Measurements from ENCODE around the gene ATOSB. TPM values are rescaled to one million over a fixed set of nuclear protein-coding genes. Genes with fewer than 3 reads are reported as not detected.

Gene ATOSB
- total and polyA plus RNA-seq, 9 of the 15 experiments (the other 6 are each of a cell fraction or from before 2014, with no cell fraction given): 0.45 to 8.0 (median 4.2) TPM

- TF ChIP-seq ARID1B (IDR thresholded peaks at IDR 0.05) (peak; percentile 43), KDM1A (IDR thresholded peaks at IDR 0.05) (no peak), ZFX (CRISPR knock-in tag; IDR thresholded peaks at IDR 0.05) (peak; percentile 93), ZNF507 (tag; conservative IDR thresholded peaks at IDR 0.05) (no peak), CCAR2 (IDR thresholded peaks at IDR 0.05; ENCODE audit: low read depth, low read length) (no peak), MAFG (tag; conservative IDR thresholded peaks at IDR 0.05) (no peak), PHF20 (IDR thresholded peaks at IDR 0.05; ENCODE audit: partially characterized antibody) (peak; percentile 93), HNRNPH1 (optimal IDR thresholded peaks at IDR 0.05; ENCODE audit: low read depth, low read length) (no peak), ZNF586 (CRISPR knock-in tag; conservative IDR thresholded peaks at IDR 0.05) (no peak), ZNF23 (CRISPR knock-in tag; IDR thresholded peaks at IDR 0.05) (no peak), C11orf30 (IDR thresholded peaks at IDR 0.05; ENCODE audit: low read depth) (peak; percentile 82)
- TF ChIP-seq, protein P1, sequence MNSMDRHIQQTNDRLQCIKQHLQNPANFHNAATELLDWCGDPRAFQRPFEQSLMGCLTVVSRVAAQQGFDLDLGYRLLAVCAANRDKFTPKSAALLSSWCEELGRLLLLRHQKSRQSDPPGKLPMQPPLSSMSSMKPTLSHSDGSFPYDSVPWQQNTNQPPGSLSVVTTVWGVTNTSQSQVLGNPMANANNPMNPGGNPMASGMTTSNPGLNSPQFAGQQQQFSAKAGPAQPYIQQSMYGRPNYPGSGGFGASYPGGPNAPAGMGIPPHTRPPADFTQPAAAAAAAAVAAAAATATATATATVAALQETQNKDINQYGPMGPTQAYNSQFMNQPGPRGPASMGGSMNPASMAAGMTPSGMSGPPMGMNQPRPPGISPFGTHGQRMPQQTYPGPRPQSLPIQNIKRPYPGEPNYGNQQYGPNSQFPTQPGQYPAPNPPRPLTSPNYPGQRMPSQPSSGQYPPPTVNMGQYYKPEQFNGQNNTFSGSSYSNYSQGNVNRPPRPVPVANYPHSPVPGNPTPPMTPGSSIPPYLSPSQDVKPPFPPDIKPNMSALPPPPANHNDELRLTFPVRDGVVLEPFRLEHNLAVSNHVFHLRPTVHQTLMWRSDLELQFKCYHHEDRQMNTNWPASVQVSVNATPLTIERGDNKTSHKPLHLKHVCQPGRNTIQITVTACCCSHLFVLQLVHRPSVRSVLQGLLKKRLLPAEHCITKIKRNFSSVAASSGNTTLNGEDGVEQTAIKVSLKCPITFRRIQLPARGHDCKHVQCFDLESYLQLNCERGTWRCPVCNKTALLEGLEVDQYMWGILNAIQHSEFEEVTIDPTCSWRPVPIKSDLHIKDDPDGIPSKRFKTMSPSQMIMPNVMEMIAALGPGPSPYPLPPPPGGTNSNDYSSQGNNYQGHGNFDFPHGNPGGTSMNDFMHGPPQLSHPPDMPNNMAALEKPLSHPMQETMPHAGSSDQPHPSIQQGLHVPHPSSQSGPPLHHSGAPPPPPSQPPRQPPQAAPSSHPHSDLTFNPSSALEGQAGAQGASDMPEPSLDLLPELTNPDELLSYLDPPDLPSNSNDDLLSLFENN (IDR thresholded peaks at IDR 0.05; ENCODE audit: low read depth in 2 of 2, low read length in 2 of 2): no peak
- TF ChIP-seq, protein P2, sequence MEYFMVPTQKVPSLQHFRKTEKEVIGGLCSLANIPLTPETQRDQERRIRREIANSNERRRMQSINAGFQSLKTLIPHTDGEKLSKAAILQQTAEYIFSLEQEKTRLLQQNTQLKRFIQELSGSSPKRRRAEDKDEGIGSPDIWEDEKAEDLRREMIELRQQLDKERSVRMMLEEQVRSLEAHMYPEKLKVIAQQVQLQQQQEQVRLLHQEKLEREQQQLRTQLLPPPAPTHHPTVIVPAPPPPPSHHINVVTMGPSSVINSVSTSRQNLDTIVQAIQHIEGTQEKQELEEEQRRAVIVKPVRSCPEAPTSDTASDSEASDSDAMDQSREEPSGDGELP (CRISPR knock-in tag; IDR thresholded peaks at IDR 0.05; ENCODE audit: borderline replicate concordance): peak; percentile 73; the same call in 1 of the 2 replicates
- TF ChIP-seq, protein P3, sequence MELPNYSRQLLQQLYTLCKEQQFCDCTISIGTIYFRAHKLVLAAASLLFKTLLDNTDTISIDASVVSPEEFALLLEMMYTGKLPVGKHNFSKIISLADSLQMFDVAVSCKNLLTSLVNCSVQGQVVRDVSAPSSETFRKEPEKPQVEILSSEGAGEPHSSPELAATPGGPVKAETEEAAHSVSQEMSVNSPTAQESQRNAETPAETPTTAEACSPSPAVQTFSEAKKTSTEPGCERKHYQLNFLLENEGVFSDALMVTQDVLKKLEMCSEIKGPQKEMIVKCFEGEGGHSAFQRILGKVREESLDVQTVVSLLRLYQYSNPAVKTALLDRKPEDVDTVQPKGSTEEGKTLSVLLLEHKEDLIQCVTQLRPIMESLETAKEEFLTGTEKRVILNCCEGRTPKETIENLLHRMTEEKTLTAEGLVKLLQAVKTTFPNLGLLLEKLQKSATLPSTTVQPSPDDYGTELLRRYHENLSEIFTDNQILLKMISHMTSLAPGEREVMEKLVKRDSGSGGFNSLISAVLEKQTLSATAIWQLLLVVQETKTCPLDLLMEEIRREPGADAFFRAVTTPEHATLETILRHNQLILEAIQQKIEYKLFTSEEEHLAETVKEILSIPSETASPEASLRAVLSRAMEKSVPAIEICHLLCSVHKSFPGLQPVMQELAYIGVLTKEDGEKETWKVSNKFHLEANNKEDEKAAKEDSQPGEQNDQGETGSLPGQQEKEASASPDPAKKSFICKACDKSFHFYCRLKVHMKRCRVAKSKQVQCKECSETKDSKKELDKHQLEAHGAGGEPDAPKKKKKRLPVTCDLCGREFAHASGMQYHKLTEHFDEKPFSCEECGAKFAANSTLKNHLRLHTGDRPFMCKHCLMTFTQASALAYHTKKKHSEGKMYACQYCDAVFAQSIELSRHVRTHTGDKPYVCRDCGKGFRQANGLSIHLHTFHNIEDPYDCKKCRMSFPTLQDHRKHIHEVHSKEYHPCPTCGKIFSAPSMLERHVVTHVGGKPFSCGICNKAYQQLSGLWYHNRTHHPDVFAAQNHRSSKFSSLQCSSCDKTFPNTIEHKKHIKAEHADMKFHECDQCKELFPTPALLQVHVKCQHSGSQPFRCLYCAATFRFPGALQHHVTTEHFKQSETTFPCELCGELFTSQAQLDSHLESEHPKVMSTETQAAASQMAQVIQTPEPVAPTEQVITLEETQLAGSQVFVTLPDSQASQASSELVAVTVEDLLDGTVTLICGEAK (IDR thresholded peaks at IDR 0.05): peak; percentile 83
- TF ChIP-seq, protein P3 (CRISPR knock-in tag; IDR thresholded peaks at IDR 0.05): no peak
Measured at GRCh38 chr9:35096035-35096849, 19.4 kb downstream of the ATOSB start, which contains the start of gene PIGO (continued).
